Activated CD4-positive, CD25-positive, alpha-beta regulatory T cell treated with anti-CD3 and anti-CD28 coated beads, Interleukin-2, amount 50 U/mL, for 72 hours (primary cell): Measurements from ENCODE around the gene PAK4.
"Not testable (repeated sequence)": the region's sequence is repeated elsewhere in the genome, so short reads cannot be mapped to it uniquely, and the experiment has no call there.

ENCODE experiments used
- DNase-seq: peaks from one replicate; pipeline ENCODE4 v3.0.0; 2021

PAK4 gene

GRCh38 chr19:39100500-39101166, 25.0 kb upstream of the PAK4 start:
- no peak for DNase-seq

- DNase-seq: no peak
These were observed 22.4 kb upstream of the PAK4 start for GRCh38 chr19:39103151-39103550.

GRCh38 chr19:39104186-39104596, 21.4 kb upstream of the PAK4 start:
- no peak for DNase-seq

GRCh38 chr19:39106194-39106593, 19.4 kb upstream of the PAK4 start:
- no peak for DNase-seq

GRCh38 chr19:39109641-39110040, 15.9 kb upstream of the PAK4 start:
- no peak for DNase-seq

GRCh38 chr19:39110263-39110967, 15.2 kb upstream of the PAK4 start:
- DNase-seq: peak; percentile 75

- no peak for DNase-seq
These were observed 13.9 kb upstream of the PAK4 start for GRCh38 chr19:39111593-39112199.

GRCh38 chr19:39112338-39112890, 13.2 kb upstream of the PAK4 start:
- no peak for DNase-seq

GRCh38 chr19:39113199-39113598, 12.4 kb upstream of the PAK4 start:
- DNase-seq: no peak

GRCh38 chr19:39115105-39115847, 10.3 kb upstream of the PAK4 start:
- no peak for DNase-seq

GRCh38 chr19:39117023-39117422, 8.6 kb upstream of the PAK4 start:
- DNase-seq: not testable (repeated sequence)

GRCh38 chr19:39119830-39120229, 5.8 kb upstream of the PAK4 start:
- DNase-seq: no peak

GRCh38 chr19:39122934-39123731, 2.5 kb upstream of the PAK4 start:
- no peak for DNase-seq

GRCh38 chr19:39124136-39124764, 1.3 kb upstream of the PAK4 start:
- no peak for DNase-seq

- no peak for DNase-seq
These were observed 410 bp upstream of the PAK4 start for GRCh38 chr19:39125199-39125553.

GRCh38 chr19:39126312-39127187, 964 bp downstream of the PAK4 start:
- DNase-seq: no peak

- no peak for DNase-seq
These were observed 2.4 kb downstream of the PAK4 start for GRCh38 chr19:39127812-39128515.

GRCh38 chr19:39128516-39129079, 3.0 kb downstream of the PAK4 start:
- DNase-seq: no peak

- no peak for DNase-seq
These were observed 3.5 kb downstream of the PAK4 start for GRCh38 chr19:39129116-39129515.
